Measurements from ENCODE around the gene NR5A1. TPM values are rescaled to one million over a fixed set of nuclear protein-coding genes. Genes with fewer than 3 reads are reported as not detected.

The NR5A1 gene
- total RNA-seq, 1 donor from 2014 or later, result not detected

- intact Hi-C loops (cut with micrococcal nuclease), result no loop called here
- H3K36me3 ChIP-seq, result no peaks in the 10 kb centered on the region
- peaks cover 3% of the 10 kb centered on the region for H3K4me1 ChIP-seq
- no peak for TF ChIP-seq CTCF (IDR thresholded peaks at IDR 0.05; ENCODE audit: borderline replicate concordance)
- peaks cover 76% of the 10 kb centered on the region for H3K27me3 ChIP-seq (ENCODE audit: low read depth)
- no peak for DNase-seq
- H3K9me3 ChIP-seq (replicated peaks), result no peaks in the 10 kb centered on the region
- no peak overlapping the region for H3K4me3 ChIP-seq
- no peak overlapping the region for H3K27ac ChIP-seq (replicated peaks)
These were observed 9.2 kb downstream of the NR5A1 start for GRCh38 chr9:124498040-124498439.

- no peaks in the 10 kb centered on the region for H3K9me3 ChIP-seq (replicated peaks)
- TF ChIP-seq CTCF (IDR thresholded peaks at IDR 0.05; ENCODE audit: borderline replicate concordance), result no peak
- H3K4me3 ChIP-seq, result no peak overlapping the region
- H3K36me3 ChIP-seq, result no peaks in the 10 kb centered on the region
- DNase-seq, result no peak
- intact Hi-C loops (cut with micrococcal nuclease), result no loop called here
- peaks cover 76% of the 10 kb centered on the region for H3K27me3 ChIP-seq (ENCODE audit: low read depth)
- H3K27ac ChIP-seq (replicated peaks), result no peak overlapping the region
- H3K4me1 ChIP-seq, result no peaks in the 10 kb centered on the region
These were observed 9.8 kb downstream of the NR5A1 start for GRCh38 chr9:124497441-124497840.

DNA sequence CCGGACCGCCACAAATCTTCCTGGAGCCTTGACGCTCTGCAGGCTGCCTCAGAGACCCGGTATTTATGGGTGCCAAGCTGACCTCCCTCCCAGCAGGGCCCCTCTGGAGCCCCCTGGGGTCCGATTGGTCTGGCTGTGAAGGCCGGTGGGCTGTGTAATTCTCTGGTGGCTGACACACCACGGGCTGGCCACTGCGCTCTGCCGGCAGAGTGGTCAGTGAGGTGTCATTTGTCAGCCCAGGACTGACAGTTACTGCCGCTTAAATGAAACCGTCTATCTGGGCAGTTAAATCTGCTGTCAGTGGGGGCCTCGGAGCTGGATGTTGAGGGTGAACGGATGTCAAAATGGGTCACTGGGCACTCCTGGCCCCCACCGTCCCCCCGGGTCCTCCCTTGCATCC, 10.7 kb downstream of the NR5A1 start:
- no peaks in the 10 kb centered on the region for H3K36me3 ChIP-seq
- intact Hi-C loops (cut with micrococcal nuclease), result no loop called here
- no peaks in the 10 kb centered on the region for H3K9me3 ChIP-seq (replicated peaks)
- TF ChIP-seq CTCF (IDR thresholded peaks at IDR 0.05; ENCODE audit: borderline replicate concordance), result no peak
- no peak for DNase-seq
- no peaks in the 10 kb centered on the region for H3K4me1 ChIP-seq
- H3K4me3 ChIP-seq, result no peak overlapping the region
- H3K27me3 ChIP-seq (ENCODE audit: low read depth), result peaks cover 74% of the 10 kb centered on the region
- H3K27ac ChIP-seq (replicated peaks), result no peak overlapping the region

- H3K27me3 ChIP-seq (ENCODE audit: low read depth), result peaks cover 74% of the 10 kb centered on the region
- no peak overlapping the region for H3K27ac ChIP-seq (replicated peaks)
- no peaks in the 10 kb centered on the region for H3K4me1 ChIP-seq
- intact Hi-C loops (cut with micrococcal nuclease), result no loop called here
- DNase-seq, result no peak
- no peak overlapping the region for H3K4me3 ChIP-seq
- no peaks in the 10 kb centered on the region for H3K9me3 ChIP-seq (replicated peaks)
- no peaks in the 10 kb centered on the region for H3K36me3 ChIP-seq
- TF ChIP-seq CTCF (IDR thresholded peaks at IDR 0.05; ENCODE audit: borderline replicate concordance), result no peak
These were observed 11.1 kb downstream of the NR5A1 start for GRCh38 chr9:124496075-124496449.

GRCh38 chr9:124495126-124496074, 11.8 kb downstream of the NR5A1 start:
- Histone ChIP-seq H3K9me3 (replicated peaks) (no peaks in the 10 kb centered on the region), H3K27ac (replicated peaks) (no peak overlapping the region), H3K36me3 (no peaks in the 10 kb centered on the region), H3K4me1 (no peaks in the 10 kb centered on the region), H3K27me3 (ENCODE audit: low read depth) (peaks cover 74% of the 10 kb centered on the region), H3K4me3 (no peak overlapping the region)
- DNase-seq, result no peak
- intact Hi-C loops (cut with micrococcal nuclease), result no loop called here
- TF ChIP-seq CTCF (IDR thresholded peaks at IDR 0.05; ENCODE audit: borderline replicate concordance), result no peak

Data from left ventricle myocardium inferior (tissue), 1 donor.